Inflammatory macrophage (primary cell): ENCODE results near the gene TCEANC2.
"Not testable (repeated sequence)": the region's sequence is repeated elsewhere in the genome, so short reads cannot be mapped to it uniquely, and the experiment has no call there.

Source experiments
- DNase-seq, 2 donors: peaks; one replicate each; pipeline ENCODE4 v3.0.0-alpha.2; 2020 to 2022

TCEANC2 gene

DNA sequence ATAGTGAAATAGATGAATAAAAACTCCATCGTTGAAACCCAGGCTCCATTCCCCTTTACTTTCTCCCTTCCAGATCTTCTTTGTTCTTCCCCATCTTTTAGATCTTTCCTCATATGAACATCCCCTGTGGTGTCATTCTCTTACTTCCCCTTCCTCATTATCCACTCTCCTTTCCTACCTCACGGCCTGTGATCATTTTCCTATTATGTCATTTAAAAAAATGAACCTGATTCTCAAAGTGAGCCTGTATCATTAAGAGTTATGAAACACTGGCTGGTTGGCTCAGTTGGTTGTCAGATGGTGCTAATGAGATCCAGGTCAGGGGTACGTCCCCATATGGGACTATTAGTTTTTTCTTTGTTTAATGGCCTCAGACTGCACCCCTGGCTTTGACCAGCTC, 38.3 kb downstream of the TCEANC2 start:
- peak; percentile 10 to 58 for DNase-seq

DNA sequence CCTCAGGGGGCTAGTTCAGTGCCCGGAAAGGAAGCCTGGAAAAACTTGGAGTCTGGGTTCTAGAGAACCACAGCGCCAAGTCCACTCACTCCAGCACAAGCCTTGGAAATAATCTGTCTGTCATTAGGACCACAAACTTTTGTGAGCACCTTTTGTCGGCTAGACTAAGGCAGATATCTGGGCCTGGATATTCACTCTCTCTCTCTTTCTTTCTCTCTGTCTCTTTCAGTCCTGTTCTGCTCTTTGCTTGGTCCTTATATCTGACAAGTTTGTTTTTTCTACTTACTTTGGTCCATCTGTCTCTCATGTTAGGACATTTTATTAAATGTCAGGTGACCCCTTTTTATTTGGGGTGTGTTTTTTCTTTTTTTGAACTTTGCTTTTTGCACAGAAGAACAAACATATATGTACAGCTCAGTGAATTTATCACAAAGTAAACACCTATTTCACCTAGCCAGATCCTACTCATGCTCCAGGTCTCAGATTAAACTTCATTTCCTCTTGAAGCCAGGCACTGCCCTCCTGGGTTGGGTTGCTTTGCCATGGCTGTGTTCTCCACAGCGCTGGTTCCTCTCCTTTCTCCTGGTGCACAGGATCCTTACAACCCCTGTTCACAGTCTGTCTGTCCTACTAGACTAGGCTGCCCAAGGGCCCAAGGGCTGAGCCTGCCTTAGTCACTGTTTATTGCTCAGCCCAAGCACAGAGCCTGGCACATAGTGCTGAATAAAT, 40.8 kb downstream of the TCEANC2 start:
- no peak for DNase-seq

DNA sequence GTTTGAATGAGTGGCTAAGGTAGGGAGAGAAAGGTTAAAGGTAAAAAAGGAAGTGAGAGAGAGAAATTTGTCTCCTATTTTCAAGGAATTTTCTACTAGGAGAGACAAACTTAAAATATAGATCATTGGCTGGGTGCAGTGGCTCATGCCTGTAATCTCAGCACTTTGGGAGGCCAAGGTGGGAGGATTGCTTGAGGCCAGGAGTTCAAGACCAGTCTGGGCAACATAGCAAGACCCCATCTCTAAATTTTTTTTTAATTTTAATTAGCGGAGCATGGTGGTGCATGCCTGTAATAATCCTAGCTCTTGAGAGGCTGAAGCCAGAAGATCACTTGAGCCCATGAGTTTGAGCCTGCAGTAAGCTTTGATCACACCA, 41.3 kb downstream of the TCEANC2 start:
- not testable (repeated sequence) for DNase-seq

DNA sequence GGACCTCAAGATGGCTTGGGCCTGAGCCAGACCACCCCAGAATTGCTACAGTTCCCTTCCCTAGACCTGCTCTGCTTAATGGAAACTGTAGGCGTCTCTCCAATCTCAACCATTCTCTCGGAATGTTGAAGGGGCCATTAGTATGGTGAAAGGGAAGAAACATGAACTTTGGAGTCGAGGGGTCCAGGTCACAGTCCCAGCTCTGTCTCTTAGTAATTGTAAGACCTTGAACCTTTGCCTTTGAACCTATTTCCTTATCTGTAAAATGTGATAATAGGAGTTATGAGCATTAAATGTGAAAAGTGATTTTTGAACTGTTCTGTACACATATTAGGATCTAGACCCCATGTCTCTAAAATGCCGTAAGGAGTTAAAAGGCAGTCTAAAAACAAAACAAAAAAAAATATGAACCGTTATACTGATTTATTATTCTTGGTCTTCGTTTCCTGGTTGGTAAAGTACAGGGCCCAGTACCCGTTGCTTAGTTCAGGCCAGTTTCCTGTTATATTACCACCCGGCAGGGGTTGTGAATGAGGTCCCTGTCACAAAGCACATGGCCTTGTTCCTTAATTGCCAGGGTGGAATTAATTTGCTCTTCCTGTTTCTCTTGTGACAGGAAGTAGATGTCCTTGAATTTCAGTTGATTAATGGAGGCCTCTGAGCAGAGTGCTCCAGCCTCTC, 42.3 kb downstream of the TCEANC2 start:
- DNase-seq = peak; percentile 90 to 93

DNA sequence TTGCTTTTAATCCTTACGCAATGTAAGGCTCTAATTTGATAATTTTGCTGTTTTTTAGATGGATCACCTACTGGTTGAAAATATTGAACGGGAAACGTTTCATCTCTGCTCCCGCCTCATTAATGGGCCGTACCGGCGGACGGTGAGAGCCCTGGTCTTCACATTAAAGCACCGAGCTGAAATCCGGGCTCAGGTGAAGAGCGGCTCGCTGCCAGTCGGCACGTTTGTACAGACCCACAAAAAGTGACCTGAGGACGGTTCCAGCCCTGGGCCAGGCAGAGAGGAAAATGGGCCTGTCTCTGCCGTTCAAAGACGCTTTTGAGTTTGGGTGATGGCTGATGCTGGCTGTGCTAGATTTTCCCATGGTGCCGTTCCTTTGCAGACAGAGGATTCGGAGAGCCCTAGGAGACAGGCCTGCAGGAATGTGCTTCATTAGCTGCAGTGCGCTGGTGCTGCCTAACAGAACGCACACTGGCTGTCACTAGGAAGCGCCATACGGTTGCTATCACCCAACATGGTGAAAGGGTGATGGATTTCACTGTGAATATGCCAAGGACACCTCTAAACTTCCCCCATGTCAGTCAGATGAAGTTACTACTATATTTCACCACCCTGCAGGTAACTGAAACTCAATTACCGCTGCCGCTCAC, 42.9 kb downstream of the TCEANC2 start:
- DNase-seq = peak in 1 of 2 donors; percentile 14

DNA sequence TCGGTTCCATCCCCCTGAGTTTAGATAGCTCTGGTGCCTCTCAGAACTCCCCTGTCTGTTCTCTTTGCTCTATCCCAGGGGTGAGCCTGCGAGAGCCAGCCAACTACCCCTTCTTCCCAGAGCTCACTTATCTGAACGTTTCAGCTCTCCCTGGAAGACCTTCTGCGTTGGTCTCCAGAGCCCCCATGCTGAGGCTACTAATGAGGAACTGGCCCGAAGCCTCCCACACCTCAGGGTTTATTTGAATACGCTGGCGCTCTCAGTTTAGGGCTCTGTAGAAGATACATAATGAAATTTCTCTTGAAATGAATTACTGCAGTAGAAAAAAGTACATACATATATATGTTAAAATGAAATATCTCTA, 43.5 kb downstream of the TCEANC2 start:
- peak; percentile 36 to 48 for DNase-seq

DNA sequence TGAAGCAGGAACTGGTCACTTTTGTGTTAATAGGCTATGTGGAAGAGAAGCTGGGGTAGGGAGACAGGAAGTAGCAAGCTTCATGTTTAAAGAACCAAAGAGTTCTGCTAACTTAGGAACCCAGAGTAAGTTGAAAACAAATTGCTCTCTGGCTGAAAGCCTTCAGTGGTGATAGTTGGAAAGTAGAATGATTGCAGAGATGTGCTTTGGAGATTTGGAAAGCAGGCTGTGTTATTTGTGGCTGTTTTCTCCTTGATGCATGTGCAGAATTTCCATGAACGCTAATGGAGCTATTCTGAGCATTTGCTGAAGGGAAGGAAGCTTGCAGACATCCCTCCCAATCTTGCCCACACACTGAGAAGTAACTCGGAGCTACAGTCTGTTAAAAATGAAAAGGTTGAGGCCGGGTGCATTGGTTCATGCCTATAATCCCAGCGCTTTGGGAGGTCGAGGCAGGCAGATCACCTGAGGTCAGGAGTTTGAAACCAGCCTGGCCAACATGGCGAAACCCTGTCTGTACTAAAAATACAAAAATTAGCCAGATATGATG, 45.7 kb downstream of the TCEANC2 start:
- peak; percentile 29 to 36 for DNase-seq

DNA sequence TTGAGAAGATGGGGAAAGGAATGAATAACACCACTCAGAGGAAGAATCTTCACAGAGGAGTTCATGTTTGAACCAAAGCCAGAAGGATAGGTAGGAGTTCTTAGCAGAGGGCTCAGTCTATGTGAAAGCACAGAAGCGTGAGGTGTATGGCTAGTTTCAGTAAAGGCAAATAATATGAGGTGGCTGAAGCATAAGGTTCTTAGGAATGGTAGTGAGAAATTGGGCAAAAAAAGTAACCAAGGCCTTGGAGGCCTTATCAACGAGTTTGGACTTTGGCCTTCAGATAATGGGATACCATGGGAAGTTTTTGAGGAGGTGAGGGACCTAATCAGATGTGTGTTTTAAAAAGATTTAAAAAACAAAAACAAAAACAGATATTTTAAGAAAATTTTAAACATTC, 47.1 kb downstream of the TCEANC2 start:
- no peak for DNase-seq

DNA sequence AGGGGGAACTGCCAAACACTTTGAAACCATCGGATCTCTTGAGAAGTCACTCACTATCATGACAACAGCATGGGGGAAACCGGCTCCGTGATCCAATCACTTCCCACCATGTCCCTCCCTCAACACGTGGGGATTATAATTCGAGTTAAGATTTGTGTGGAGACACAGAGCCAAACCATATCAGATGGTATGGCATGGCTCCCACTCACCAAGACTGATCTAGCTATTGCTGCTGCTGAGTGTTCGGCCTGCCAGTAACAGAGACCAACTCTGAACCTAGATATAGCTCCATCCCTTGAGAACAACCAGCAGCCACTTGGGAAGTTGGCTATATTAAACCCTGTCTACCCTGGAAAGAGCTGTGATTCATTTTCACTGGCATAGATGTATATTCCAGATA, 50.0 kb downstream of the TCEANC2 start:
- DNase-seq = no peak

DNA sequence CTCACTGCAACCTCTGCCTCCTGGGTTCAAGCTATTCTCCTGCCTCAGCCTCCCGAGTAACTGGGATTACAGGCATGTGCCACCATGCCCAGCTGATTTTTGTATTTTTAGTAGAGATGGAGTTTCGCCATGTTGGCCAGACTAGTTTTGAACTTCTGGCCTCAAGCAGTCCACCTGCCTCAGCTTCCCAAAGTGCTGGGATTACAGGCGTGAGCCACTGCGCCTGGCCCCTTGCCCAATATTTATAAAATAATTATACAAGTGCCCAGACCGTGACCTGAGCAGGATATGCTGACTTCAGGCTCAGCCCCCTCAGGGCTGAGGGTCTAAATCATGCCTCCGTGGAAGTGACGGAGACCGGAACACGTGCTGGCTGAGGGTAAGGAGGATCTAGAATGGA, 51.2 kb downstream of the TCEANC2 start:
- DNase-seq = not testable (repeated sequence)

DNA sequence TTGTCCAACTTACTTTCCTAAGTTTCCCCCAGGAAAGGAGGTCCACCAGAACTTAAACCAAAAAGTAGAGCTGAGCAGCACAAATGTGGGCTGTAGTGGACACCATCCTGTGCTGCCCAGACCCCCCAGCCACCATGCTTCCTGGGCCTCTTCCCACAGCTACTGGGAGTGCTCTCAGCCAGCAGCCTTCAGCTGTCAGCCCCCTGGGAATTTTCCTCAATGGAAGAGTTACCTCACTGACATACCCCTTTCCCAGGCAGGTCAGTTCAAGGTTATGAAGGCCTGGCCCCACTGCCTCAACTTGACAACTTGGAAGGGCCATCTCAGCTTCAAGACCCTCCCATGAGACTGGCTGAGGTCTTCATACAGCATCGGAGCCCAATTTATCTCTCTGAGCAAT, 51.7 kb downstream of the TCEANC2 start:
- no peak for DNase-seq

DNA sequence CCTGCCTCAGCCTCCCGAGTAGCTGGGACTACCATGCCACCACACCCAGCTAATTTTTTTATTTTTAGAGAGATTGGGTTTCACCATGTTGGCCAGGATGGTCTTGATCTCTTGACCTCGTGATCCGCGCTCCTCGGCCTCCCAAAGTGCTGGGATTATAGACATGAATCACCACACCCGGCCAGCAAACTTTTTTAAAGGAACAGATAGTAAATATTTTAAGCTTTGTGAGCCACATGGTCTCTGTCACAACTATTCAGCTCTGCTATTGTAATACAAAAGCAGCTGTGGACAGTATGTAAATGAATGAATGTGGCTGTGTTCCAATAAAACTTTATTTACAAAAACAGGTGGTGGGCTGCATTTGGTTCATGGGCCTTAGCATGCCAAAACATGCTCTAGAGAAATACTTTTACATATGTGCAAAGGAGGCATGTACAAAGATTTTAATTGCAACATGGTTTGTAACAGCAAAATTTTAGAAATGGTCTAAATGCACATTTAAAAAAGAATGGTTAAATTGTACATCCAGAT, 52.4 kb downstream of the TCEANC2 start:
- DNase-seq = no peak

DNA sequence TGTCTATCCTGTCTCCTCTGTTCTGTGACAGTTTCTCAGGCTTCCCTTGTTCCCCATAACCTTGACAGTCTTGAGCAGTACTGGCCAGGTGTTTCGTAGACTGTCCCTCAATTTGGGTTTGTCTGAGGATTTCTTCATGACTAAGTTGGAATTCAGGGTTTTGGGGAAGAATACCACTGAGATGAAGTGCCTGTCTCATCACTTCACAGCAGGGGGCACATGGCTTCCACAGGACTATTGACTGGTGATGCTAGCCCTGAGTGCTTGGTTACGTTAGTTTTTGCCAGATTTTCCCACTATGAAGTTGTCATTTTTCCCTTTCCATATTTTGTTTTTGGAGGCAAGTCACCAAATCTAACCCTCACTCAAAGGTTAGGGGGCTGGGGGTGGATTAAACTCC, 53.7 kb downstream of the TCEANC2 start:
- DNase-seq = no peak

DNA sequence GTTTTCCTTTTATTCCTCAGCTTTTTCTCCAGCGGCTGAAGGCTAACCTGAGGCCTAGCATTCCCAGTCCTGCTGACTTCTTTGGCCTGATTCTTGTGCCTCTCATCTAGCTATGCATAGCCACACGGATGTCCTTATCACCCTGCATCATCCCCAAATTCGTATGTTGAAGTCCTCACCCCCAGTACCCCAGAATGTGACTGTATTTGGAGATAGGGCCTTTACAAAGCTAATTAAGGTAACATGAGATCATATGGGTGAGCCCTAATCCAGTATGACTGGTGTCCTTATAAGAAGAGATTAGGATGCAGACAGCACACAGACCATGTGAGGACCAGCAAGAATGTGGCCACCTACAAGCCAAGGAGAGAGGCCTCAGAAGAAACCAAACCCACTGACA, 54.7 kb downstream of the TCEANC2 start:
- DNase-seq = no peak

DNA sequence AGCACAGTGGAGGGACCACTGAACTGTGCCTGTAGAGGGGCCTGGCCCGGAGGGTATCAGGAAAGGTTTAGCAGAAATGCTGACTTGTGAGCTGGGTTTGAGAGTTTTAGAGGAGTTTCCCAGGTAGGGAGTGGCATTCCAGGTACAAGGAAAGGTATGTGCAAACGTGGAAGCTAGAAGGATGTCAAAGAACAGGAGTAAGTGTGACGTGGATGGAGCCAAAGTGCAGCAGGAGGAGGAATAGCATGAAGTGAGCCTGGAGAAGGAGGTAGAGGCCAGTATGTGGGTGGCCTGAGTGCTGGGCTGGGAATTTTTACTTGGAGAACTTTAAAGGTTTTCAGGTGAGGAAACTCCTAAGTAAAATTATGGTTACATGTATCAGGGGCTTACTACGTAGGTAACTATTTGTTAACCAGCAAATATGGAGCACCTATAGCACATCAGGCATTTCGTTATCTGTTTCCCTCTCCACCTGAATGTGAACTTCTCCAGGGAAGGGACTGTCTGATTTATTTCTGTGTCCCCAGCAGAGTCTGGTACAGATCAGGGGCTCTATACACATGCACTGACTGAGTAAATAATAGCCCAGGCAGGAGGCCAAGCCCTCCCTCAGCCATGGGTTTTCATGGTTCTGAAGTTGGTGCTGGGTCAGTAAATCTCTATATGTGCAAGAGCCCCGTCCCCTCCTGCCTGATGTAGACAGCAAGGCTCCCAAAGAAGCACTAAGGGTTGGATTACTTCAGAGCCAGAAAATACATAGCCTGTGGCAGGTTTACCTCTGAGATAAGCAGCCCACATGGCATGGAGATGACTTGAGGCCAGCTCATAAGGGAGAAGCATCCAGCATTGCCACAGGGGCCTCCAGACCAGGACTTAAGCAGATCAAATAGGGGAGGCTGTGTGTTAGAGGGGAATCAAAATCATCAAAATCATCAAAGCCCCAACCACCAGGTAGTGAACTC, 56.0 kb downstream of the TCEANC2 start:
- no peak for DNase-seq

DNA sequence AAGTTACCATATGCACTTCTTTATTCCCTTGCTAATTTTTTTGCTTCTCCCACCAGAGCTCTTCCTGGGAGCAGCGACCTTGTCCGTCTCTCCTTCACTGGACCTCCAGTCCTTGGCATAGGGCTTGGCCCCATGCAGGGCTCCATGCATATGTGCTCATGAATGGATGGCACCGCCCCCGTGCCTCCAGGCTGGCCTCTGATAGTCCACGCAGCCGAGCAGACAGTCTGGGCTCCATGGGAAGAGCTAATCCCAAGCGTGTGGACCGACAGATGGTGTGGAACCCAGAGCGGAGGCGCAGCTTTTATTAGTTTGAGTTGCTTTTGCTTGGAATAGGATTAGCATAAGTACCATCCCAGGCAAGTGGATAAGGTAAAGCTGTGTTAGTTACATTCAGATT, 57.6 kb downstream of the TCEANC2 start:
- no peak for DNase-seq

DNA sequence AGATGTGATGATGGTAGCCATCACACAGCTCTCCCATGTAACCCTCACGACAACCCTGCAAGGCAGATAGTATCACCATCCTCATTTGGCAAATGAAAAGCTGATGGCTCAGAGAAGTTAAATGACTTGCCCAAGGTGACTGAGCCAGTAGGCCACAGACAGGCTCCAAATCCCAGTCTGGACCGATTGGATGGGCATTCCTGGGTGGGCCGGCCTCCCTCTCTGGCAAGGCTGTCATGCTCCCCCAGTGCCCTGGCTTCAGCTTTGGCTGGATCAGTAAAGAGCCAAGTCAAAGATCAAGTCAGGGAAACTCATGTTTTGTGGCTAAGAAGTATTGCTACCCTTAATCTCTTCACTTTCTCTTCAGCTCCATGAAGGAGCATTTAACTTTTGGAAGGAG, 58.2 kb downstream of the TCEANC2 start:
- DNase-seq = no peak

DNA sequence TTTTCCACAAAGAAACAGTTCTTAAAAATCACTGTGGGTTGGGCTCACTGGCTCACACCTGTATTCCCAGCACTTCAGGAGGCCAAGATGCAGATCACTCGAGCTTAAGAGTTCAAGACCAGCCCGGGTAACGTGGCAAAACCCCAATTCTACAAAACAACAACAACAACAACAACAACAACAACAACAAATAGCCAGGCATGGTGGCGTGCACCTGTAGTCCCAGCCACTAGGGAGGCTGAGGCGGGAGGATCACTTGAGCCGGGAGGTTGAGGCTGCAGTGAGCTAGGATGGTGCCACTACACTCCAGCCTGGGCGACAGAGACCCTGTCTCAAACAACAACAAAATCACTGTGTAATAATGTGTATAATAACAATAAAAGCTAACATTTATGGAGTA, 58.6 kb downstream of the TCEANC2 start:
- no peak for DNase-seq

DNA sequence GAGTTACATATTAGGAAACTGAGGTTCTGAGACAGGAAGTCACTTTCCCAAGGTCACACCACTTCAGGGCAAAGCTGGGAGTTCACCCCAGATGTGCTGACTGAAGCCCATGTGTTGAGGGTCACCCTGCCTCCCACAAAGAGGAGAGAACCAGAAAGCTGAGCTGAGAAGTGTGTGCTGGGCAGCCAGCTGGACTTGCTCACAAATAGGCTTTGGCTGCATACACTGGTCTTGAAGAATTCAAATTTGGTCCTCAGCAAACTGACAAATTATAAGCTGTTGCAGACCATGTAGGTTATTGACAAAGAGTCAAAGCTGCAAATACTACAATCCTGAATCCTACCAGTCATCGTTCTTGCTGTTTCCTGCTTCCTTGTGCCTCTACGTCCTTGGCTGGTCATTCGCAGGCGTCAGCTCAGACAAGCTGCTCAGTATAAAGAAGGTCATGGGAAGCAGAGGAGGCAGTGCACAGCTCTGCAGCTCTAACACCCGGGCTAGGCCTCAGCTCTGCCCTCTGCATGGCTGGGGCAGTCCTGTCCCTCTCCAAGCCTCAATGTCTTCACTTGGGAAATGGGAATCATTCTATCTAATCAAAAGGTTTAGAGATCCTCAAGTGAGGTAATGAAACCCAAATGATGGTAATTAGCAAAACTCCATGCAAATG, 59.4 kb downstream of the TCEANC2 start:
- DNase-seq = no peak

DNA sequence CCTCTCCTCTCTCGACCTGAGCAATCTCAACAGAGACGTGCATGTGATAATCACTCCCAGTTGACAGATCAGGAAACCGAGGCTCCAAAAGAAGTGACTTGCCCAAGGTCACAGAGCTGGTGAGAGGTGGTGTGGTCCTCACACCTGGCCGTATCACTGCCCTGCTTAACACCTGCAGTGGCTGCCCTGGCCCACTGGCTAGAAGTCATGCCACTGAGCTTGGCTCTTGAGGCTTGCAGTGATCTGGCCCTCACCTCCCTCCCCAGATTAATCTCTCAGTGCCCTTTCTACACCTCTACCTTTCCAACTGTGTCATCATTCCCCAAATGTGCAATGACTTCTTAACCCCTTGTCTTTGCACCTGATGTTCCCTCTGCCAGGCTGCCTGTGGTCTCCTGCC, 60.6 kb downstream of the TCEANC2 start:
- DNase-seq = no peak

DNA sequence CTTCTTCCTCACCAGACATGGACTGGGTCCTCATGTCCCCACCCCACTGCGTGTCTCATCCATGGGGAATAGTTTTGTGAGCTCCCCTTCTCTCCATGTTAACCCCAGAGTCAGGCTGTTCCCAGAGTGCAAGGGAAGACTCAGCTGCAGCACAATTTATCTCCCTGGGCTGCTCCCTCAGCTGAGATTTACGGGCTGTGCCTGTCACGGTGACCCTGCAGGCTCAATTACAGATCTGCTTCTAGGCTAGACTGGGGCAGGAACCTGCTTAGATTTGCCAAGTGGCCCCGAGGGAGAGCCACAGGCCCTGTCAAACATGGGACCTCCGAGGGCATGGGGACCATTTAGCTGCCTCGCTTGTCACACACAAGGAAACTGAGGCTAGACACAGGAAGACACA, 61.5 kb downstream of the TCEANC2 start:
- no peak for DNase-seq

DNA sequence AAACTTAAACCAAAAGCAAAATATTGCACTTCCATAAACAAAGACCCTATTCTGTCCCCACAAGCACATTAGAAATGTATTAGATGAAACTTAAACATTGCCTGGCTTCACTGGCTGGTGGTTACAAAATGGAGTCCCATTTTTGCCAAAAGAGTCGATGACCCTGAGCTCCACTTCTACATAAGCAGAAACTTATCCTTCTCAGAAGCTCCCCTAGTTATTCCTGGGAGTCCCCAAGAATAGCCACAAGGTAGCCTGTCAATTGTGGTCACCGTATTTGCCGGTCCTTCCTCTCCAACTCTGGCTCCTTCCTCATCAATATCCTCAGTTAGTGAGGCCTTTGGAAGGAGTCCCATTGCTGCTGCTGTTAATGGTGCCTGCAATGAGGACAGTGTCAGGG, 62.1 kb downstream of the TCEANC2 start:
- no peak for DNase-seq
